ENCODE data around the gene BABAM2. TPM values are rescaled to one million over a fixed set of nuclear protein-coding genes. Genes with fewer than 3 reads are reported as not detected.

BABAM2 gene
- total RNA-seq, 1 experiment from 2014 or later, result 27.1 TPM

DNA sequence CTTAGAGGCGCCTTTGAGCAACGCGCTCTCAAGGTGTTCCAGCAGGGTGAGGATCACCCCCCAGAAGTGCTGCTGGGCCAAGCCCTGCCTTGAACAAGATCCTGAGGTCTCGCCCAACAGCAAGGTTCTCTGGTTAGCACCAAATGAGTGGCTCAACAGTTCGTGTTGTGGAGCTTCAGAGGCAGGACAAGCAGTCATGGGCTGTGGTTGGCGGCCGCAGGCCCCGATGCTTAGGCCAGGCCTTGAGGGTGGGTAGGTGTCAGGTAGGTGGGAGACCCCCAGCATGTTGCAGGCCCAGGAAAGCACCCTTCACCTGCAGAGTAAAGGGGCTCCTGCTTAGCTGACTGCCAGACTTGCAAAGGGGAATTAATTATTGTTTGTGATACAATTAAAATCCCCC, 431.9 kb downstream of the BABAM2 start:
- no CpG with 5 or more reads among the region's 8 CpGs for WGBS (ENCODE audit: extremely low coverage, insufficient read length, low lambda C conversion rate)
- no peak overlapping the region; the same call in 1 of the 2 replicates for H3K14ac ChIP-seq (ENCODE audit: insufficient read depth, low read length)
- Mint-ChIP-seq H3K4me1 (peaks cover 72 to 86% of the 10 kb centered on the region in 2 experiments), H3K9me3 (no peaks in the 10 kb centered on the region), H3K27ac (peak overlapping the region; percentile 2 to 97 (median 4); a peak in 3 of 7 replicates), H3K27me3 (ENCODE audit: low read depth) (no peaks in the 10 kb centered on the region), H3K36me3 (ENCODE audit: insufficient read depth in 1 of 3, low read depth in 3 of 3) (no peaks in the 10 kb centered on the region), H3K4me3 (no peak overlapping the region)
- no peak overlapping the region for H2BK120ac ChIP-seq (ENCODE audit: low read depth, low read length, poor library complexity, severe bottlenecking)
- H3T11ph ChIP-seq (ENCODE audit: low read length), result no peak overlapping the region
- H3K27ac ChIP-seq (ENCODE audit: insufficient read length, low read depth, low read length), result no peak overlapping the region
- H3K4ac ChIP-seq (ENCODE audit: low read depth, low read length), result no peak overlapping the region
- H3K9me3 ChIP-seq (ENCODE audit: control insufficient read depth, low read depth, low read length), result no peaks in the 10 kb centered on the region
- no peak overlapping the region for H4K8ac ChIP-seq (replicated peaks; ENCODE audit: insufficient read length, low read depth, low read length)
- no peak overlapping the region for H3K56ac ChIP-seq (ENCODE audit: insufficient read length, low read depth, low read length)
- H3K23me2 ChIP-seq (ENCODE audit: insufficient read length, low read depth, low read length, poor library complexity, severe bottlenecking), result no peaks in the 10 kb centered on the region
- H4K5ac ChIP-seq (ENCODE audit: insufficient read length, low read depth, low read length), result no peak overlapping the region
- no peak overlapping the region for H3K4me2 ChIP-seq (ENCODE audit: insufficient read depth, insufficient read length, low read length)
- DNase-seq, result no peak
- no peak overlapping the region for H2BK5ac ChIP-seq (ENCODE audit: insufficient read length, low read length)
- H3K4me1 ChIP-seq (ENCODE audit: insufficient read depth, low read length), result peaks cover 20% of the 10 kb centered on the region
- H3K18ac ChIP-seq (ENCODE audit: insufficient read length, low read depth, low read length), result peak overlapping the region; percentile 2
- no peaks in the 10 kb centered on the region; the same call in 1 of the 2 replicates for H3K27me3 ChIP-seq (ENCODE audit: insufficient read depth, low read length)
- TF ChIP-seq, protein P1, sequence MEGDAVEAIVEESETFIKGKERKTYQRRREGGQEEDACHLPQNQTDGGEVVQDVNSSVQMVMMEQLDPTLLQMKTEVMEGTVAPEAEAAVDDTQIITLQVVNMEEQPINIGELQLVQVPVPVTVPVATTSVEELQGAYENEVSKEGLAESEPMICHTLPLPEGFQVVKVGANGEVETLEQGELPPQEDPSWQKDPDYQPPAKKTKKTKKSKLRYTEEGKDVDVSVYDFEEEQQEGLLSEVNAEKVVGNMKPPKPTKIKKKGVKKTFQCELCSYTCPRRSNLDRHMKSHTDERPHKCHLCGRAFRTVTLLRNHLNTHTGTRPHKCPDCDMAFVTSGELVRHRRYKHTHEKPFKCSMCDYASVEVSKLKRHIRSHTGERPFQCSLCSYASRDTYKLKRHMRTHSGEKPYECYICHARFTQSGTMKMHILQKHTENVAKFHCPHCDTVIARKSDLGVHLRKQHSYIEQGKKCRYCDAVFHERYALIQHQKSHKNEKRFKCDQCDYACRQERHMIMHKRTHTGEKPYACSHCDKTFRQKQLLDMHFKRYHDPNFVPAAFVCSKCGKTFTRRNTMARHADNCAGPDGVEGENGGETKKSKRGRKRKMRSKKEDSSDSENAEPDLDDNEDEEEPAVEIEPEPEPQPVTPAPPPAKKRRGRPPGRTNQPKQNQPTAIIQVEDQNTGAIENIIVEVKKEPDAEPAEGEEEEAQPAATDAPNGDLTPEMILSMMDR (conservative IDR thresholded peaks at IDR 0.05), result no peak
- no peak overlapping the region for H2AFZ ChIP-seq (ENCODE audit: low read length)
- H4K91ac ChIP-seq (ENCODE audit: insufficient read length, low read depth, low read length), result no peak overlapping the region
- no peak overlapping the region for H3K9ac ChIP-seq (ENCODE audit: extremely low read depth, insufficient read length, low read length)
- no peak overlapping the region for H2BK20ac ChIP-seq (ENCODE audit: low read depth, low read length, poor library complexity, severe bottlenecking)
- H4K20me1 ChIP-seq (ENCODE audit: control insufficient read depth, insufficient read depth, insufficient read length), result no peaks in the 10 kb centered on the region
- no peaks in the 10 kb centered on the region for H3K79me2 ChIP-seq (ENCODE audit: insufficient read depth, low read length)
- H3K79me1 ChIP-seq (ENCODE audit: insufficient read depth, low read depth, low read length, poor library complexity, severe bottlenecking), result no peaks in the 10 kb centered on the region
- H2BK15ac ChIP-seq (ENCODE audit: low read depth, low read length), result 0 out of 2 replicates have a peak overlapping the region, but pooled peaks have one; percentile 13
- H2AK5ac ChIP-seq (ENCODE audit: insufficient read length, low read length), result no peak overlapping the region
- no peak overlapping the region for H3K23ac ChIP-seq (ENCODE audit: insufficient read length, low read depth, low read length)
- no peak overlapping the region for H2BK12ac ChIP-seq (ENCODE audit: insufficient read length, low read depth, low read length)

All from H9 (cell line).